ENCODE data around the gene TJP3.

Gene TJP3

GRCh38 chr19:3660493-3661219, 47.5 kb upstream of the TJP3 start:
- TF ChIP-seq REST (IDR thresholded peaks at IDR 0.05; ENCODE audit: insufficient read depth in 1 of 2, low read depth in 2 of 2, low read length in 2 of 2) = no peak
- TF ChIP-seq POLR2AphosphoS5 (IDR thresholded peaks at IDR 0.05; ENCODE audit: low read depth, low read length) = no peak
- no peak for TF ChIP-seq TAF1 (IDR thresholded peaks at IDR 0.05; ENCODE audit: borderline replicate concordance, insufficient read depth, low read length)
- no peak for TF ChIP-seq FOXP2 (optimal IDR thresholded peaks at IDR 0.05; ENCODE audit: borderline replicate concordance, extremely low read depth, extremely low read length, insufficient read depth)
- no peak for TF ChIP-seq SIN3A (IDR thresholded peaks at IDR 0.05; ENCODE audit: borderline replicate concordance, insufficient read depth, low read length)

- TF ChIP-seq REST (IDR thresholded peaks at IDR 0.05; ENCODE audit: insufficient read depth in 1 of 2, low read depth in 2 of 2, low read length in 2 of 2) (no peak), SIN3A (IDR thresholded peaks at IDR 0.05; ENCODE audit: borderline replicate concordance, insufficient read depth, low read length) (no peak), POLR2AphosphoS5 (IDR thresholded peaks at IDR 0.05; ENCODE audit: low read depth, low read length) (no peak), TAF1 (IDR thresholded peaks at IDR 0.05; ENCODE audit: borderline replicate concordance, insufficient read depth, low read length) (no peak), FOXP2 (optimal IDR thresholded peaks at IDR 0.05; ENCODE audit: borderline replicate concordance, extremely low read depth, extremely low read length, insufficient read depth) (no peak)
Measured at GRCh38 chr19:3661284-3662238, 46.6 kb upstream of the TJP3 start.

GRCh38 chr19:3663838-3664237, 44.3 kb upstream of the TJP3 start:
- no peak for TF ChIP-seq FOXP2 (optimal IDR thresholded peaks at IDR 0.05; ENCODE audit: borderline replicate concordance, extremely low read depth, extremely low read length, insufficient read depth)
- TF ChIP-seq POLR2AphosphoS5 (IDR thresholded peaks at IDR 0.05; ENCODE audit: low read depth, low read length) = no peak
- no peak for TF ChIP-seq REST (IDR thresholded peaks at IDR 0.05; ENCODE audit: insufficient read depth in 1 of 2, low read depth in 2 of 2, low read length in 2 of 2)
- no peak for TF ChIP-seq TAF1 (IDR thresholded peaks at IDR 0.05; ENCODE audit: borderline replicate concordance, insufficient read depth, low read length)
- no peak for TF ChIP-seq SIN3A (IDR thresholded peaks at IDR 0.05; ENCODE audit: borderline replicate concordance, insufficient read depth, low read length)

- no peak for TF ChIP-seq POLR2AphosphoS5 (IDR thresholded peaks at IDR 0.05; ENCODE audit: low read depth, low read length)
- no peak for TF ChIP-seq REST (IDR thresholded peaks at IDR 0.05; ENCODE audit: insufficient read depth in 1 of 2, low read depth in 2 of 2, low read length in 2 of 2)
- TF ChIP-seq FOXP2 (optimal IDR thresholded peaks at IDR 0.05; ENCODE audit: borderline replicate concordance, extremely low read depth, extremely low read length, insufficient read depth) = no peak
- TF ChIP-seq TAF1 (IDR thresholded peaks at IDR 0.05; ENCODE audit: borderline replicate concordance, insufficient read depth, low read length) = no peak
- TF ChIP-seq SIN3A (IDR thresholded peaks at IDR 0.05; ENCODE audit: borderline replicate concordance, insufficient read depth, low read length) = no peak
Measured at GRCh38 chr19:3664879-3665642, 43.1 kb upstream of the TJP3 start.

Data from PFSK-1 (cell line).